ENCODE results near the gene KLHL40. TPM values are rescaled to one million over a fixed set of nuclear protein-coding genes. Genes with fewer than 3 reads are reported as not detected.

The KLHL40 gene
- total and polyA plus RNA-seq, 9 donors: 86.0 to 176 (median 124) TPM

DNA sequence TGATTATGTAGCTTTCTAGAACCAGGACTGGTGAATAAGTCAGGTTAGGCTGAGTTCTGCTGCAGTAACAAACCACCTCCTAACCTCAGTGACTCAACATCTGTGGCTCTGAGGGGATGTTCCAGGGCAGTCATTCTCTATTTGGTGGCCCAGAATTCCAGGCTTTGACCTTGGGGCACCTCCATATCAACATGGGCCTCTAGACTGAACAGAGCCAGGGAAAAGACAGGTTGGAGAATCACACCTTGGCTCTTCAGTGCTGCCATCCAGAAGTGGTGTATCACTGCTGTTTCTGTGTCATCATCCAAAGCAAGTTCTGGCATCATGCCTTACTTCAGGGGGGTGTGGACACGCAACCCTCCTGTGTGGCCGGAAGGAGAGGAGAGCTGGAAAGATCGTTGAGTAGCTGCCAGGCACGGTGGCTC lies 16.5 kb upstream of the KLHL40 start:
- H3K27ac ChIP-seq (ENCODE audit: low read length): no peak overlapping the region
- DNase-seq: no peak
- H3K36me3 ChIP-seq (ENCODE audit: control insufficient read depth, insufficient read depth, low read length): no peaks in the 10 kb centered on the region
- no peak overlapping the region for H3K4me3 ChIP-seq (ENCODE audit: low read length)
- H3K4me1 ChIP-seq (ENCODE audit: control insufficient read depth, insufficient read depth, low read length): peaks cover 37% of the 10 kb centered on the region
- H3K9me3 ChIP-seq (replicated peaks; ENCODE audit: control insufficient read depth, low read depth, low read length): no peaks in the 10 kb centered on the region
- no peaks in the 10 kb centered on the region for H3K27me3 ChIP-seq (ENCODE audit: control insufficient read depth, insufficient read depth, low read length)
- 73% methylated on average over 4 of the region's 4 CpGs for WGBS (ENCODE audit: insufficient coverage)

DNA sequence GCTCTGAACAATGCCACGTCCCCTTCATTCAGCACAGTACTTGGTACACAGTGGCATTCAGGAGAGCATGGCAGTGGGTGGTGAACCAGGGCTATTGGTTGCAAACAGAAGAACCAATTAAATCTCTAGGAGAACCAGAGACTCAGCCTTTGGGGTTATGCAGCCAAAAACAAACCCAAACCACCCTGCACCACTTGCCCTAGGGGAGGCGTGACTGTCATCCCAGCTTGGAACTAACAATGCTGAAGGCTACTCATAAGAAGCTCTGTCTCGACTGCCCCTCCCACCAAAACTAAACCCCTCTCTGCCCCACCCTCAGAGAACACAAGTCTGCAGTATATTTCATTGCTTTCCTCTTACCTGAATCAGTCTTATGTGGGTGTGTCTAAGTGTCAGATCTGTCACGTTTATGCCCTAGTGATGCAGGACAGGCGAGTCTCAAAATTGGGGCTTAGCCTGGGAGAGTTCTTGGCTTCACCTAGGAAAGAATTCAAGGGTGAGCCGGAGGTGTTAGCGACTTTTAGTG lies 15.2 kb upstream of the KLHL40 start:
- peaks cover 37% of the 10 kb centered on the region for H3K4me1 ChIP-seq (ENCODE audit: control insufficient read depth, insufficient read depth, low read length)
- H3K4me3 ChIP-seq (ENCODE audit: low read length): no peak overlapping the region
- DNase-seq: no peak
- H3K27me3 ChIP-seq (ENCODE audit: control insufficient read depth, insufficient read depth, low read length): no peaks in the 10 kb centered on the region
- H3K36me3 ChIP-seq (ENCODE audit: control insufficient read depth, insufficient read depth, low read length): no peaks in the 10 kb centered on the region
- 75% methylated on average over 2 of the region's 7 CpGs for WGBS (ENCODE audit: insufficient coverage)
- no peak overlapping the region for H3K27ac ChIP-seq (ENCODE audit: low read length)
- no peaks in the 10 kb centered on the region for H3K9me3 ChIP-seq (replicated peaks; ENCODE audit: control insufficient read depth, low read depth, low read length)

DNA sequence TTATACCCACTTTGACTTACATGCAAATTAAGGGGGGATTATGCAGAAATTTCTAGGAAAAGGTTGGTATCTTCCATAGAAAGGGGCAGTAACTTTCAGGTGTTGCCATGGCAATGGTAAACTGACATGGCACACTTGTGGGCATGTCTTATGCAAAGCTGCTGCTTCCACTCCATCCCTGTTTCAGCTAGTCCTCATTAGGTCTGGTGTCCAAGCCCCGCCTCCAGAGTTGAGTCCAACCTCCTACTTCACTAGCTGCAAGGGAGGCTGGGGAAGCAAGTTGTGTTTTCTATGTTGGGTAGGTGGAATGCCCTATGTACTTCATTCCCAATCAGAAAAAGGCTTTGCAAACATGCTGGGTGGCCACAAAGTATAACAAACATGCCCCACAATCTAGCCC lies 14.7 kb upstream of the KLHL40 start:
- H3K9me3 ChIP-seq (replicated peaks; ENCODE audit: control insufficient read depth, low read depth, low read length): no peaks in the 10 kb centered on the region
- H3K4me1 ChIP-seq (ENCODE audit: control insufficient read depth, insufficient read depth, low read length): peaks cover 32% of the 10 kb centered on the region
- DNase-seq: no peak
- no CpG with 5 or more reads among the region's 1 CpG for WGBS (ENCODE audit: insufficient coverage)
- H3K27ac ChIP-seq (ENCODE audit: low read length): no peak overlapping the region
- H3K4me3 ChIP-seq (ENCODE audit: low read length): no peak overlapping the region
- no peaks in the 10 kb centered on the region for H3K36me3 ChIP-seq (ENCODE audit: control insufficient read depth, insufficient read depth, low read length)
- no peaks in the 10 kb centered on the region for H3K27me3 ChIP-seq (ENCODE audit: control insufficient read depth, insufficient read depth, low read length)

DNA sequence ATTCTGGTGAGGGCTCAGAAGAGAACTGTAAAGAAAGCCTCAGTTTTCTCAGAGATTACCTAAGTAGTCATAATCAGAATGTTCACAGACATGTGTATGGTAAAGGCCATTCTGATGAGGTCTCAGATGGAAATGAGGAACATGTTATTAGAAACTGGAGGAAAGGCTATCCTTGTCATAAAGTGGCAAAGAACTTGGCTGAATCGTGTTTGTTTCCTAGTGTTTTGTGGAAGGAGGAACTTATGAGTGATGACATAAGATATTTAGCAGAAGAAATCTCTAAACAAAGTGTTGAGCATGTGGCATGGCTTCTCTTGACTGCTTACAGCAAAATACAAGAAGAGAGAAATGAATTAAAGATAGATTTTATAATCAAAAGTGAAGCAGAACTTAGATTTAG lies 12.8 kb upstream of the KLHL40 start:
- WGBS (ENCODE audit: insufficient coverage): 64% methylated on average over 1 of the region's 1 CpG
- Histone ChIP-seq H3K27me3 (ENCODE audit: control insufficient read depth, insufficient read depth, low read length) (no peaks in the 10 kb centered on the region), H3K27ac (ENCODE audit: low read length) (no peak overlapping the region), H3K36me3 (ENCODE audit: control insufficient read depth, insufficient read depth, low read length) (no peaks in the 10 kb centered on the region), H3K4me1 (ENCODE audit: control insufficient read depth, insufficient read depth, low read length) (peaks cover 14% of the 10 kb centered on the region), H3K9me3 (replicated peaks; ENCODE audit: control insufficient read depth, low read depth, low read length) (peaks cover 3% of the 10 kb centered on the region), H3K4me3 (ENCODE audit: low read length) (no peak overlapping the region)
- DNase-seq: no peak

DNA sequence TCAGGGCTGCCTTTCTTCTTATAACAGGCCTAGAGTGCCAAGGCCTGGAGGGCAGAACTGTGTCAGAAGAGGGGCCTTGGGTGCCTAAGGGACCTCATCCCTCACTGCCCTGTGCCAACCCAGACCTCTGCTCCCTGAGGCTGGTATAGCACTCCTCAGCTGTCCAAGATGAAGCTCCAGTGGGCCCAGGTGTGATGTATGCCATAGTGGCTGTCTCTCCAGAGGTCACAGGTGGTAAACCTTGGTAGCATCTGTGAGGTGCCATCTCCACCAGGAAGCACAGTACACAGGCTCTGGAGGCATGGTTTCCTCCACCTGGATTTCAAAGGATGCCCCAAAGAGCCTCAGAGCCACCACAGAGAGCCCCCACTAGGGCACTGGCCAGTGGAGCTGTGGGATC lies 12.3 kb upstream of the KLHL40 start:
- H3K27ac ChIP-seq (ENCODE audit: low read length): no peak overlapping the region
- DNase-seq: no peak
- H3K4me3 ChIP-seq (ENCODE audit: low read length): no peak overlapping the region
- H3K27me3 ChIP-seq (ENCODE audit: control insufficient read depth, insufficient read depth, low read length): no peaks in the 10 kb centered on the region
- peaks cover 3% of the 10 kb centered on the region for H3K9me3 ChIP-seq (replicated peaks; ENCODE audit: control insufficient read depth, low read depth, low read length)
- H3K36me3 ChIP-seq (ENCODE audit: control insufficient read depth, insufficient read depth, low read length): no peaks in the 10 kb centered on the region
- H3K4me1 ChIP-seq (ENCODE audit: control insufficient read depth, insufficient read depth, low read length): peaks cover 8% of the 10 kb centered on the region

DNA sequence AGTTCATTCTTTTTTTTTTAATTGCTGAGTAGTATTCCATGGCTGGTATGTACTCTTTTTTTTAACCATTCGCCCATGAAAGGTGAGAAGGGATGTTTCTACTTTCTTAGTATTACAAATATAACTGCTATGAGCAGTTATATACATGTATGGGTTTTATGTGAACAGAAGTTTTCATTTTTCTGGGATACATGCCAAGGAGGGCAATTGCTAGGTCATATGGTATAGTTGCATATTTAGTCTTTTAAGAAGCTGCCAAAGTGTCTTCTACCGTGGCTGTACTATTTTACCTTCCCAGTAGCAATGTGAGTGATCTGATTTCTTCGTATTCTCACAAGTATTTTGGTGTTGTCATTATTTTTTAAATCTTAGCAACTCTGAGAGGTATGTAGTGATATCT lies 11.2 kb upstream of the KLHL40 start:
- no peaks in the 10 kb centered on the region for H3K4me1 ChIP-seq (ENCODE audit: control insufficient read depth, insufficient read depth, low read length)
- DNase-seq: no peak
- no peaks in the 10 kb centered on the region for H3K36me3 ChIP-seq (ENCODE audit: control insufficient read depth, insufficient read depth, low read length)
- H3K9me3 ChIP-seq (replicated peaks; ENCODE audit: control insufficient read depth, low read depth, low read length): peaks cover 3% of the 10 kb centered on the region
- no peak overlapping the region for H3K27ac ChIP-seq (ENCODE audit: low read length)
- H3K4me3 ChIP-seq (ENCODE audit: low read length): no peak overlapping the region
- WGBS (ENCODE audit: insufficient coverage): no CpG with 5 or more reads among the region's 3 CpGs
- H3K27me3 ChIP-seq (ENCODE audit: control insufficient read depth, insufficient read depth, low read length): no peaks in the 10 kb centered on the region

DNA sequence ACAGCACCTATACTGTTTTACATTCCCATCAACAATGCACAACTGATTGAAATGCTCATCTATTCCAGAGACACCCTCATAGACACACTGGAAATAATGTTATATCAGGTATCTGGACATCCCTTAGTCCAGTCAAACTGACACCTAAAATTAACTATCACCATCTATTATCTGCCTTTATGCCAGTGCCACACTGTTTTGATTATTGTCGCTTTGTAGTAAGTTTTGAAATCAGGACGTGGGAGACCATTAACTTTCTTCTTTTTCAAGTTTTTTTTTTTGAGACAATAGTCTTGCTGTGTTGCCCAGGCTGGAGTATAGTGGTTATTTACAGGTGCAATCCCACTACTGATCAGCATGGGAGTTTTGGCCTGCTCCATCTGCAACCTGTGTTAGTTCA lies 9.4 kb upstream of the KLHL40 start:
- H3K27ac ChIP-seq (ENCODE audit: low read length): no peak overlapping the region
- peaks cover 3% of the 10 kb centered on the region for H3K9me3 ChIP-seq (replicated peaks; ENCODE audit: control insufficient read depth, low read depth, low read length)
- WGBS (ENCODE audit: insufficient coverage): no CpG with 5 or more reads among the region's 2 CpGs

DNA sequence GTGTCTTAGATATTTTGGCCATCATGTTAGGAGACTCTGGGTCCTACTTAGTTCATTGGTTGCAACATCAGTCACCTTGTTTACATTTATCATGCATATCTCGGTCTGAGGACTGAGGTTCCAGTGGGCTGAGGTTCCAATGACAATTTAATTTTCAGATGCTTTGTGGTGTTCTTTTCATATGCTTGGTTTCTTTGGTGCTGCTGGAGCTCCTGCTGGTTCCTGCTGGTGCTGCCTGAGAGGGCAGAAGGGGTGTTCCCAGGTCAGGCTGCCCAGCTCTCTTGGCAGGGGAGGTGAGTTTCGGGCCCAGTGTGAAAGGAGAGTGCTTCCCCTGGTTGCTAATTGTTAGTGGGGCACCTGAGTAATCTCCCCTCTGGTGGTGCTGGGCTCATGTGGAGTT lies 6.9 kb upstream of the KLHL40 start:
- peaks cover 3% of the 10 kb centered on the region for H3K9me3 ChIP-seq (replicated peaks; ENCODE audit: control insufficient read depth, low read depth, low read length)
- H3K27me3 ChIP-seq (ENCODE audit: control insufficient read depth, insufficient read depth, low read length): no peaks in the 10 kb centered on the region
- no peaks in the 10 kb centered on the region for H3K36me3 ChIP-seq (ENCODE audit: control insufficient read depth, insufficient read depth, low read length)
- H3K4me3 ChIP-seq (ENCODE audit: low read length): no peak overlapping the region
- H3K4me1 ChIP-seq (ENCODE audit: control insufficient read depth, insufficient read depth, low read length): peaks cover 9% of the 10 kb centered on the region
- WGBS (ENCODE audit: insufficient coverage): no CpG with 5 or more reads among the region's 2 CpGs
- H3K27ac ChIP-seq (ENCODE audit: low read length): no peak overlapping the region
- DNase-seq: no peak

More for the DNA sequence above, 9.4 kb upstream of the KLHL40 start:
- Histone ChIP-seq H3K4me1 (ENCODE audit: control insufficient read depth, insufficient read depth, low read length) (no peaks in the 10 kb centered on the region), H3K4me3 (ENCODE audit: low read length) (no peak overlapping the region), H3K36me3 (ENCODE audit: control insufficient read depth, insufficient read depth, low read length) (no peaks in the 10 kb centered on the region), H3K27me3 (ENCODE audit: control insufficient read depth, insufficient read depth, low read length) (no peaks in the 10 kb centered on the region)
- DNase-seq: no peak

DNA sequence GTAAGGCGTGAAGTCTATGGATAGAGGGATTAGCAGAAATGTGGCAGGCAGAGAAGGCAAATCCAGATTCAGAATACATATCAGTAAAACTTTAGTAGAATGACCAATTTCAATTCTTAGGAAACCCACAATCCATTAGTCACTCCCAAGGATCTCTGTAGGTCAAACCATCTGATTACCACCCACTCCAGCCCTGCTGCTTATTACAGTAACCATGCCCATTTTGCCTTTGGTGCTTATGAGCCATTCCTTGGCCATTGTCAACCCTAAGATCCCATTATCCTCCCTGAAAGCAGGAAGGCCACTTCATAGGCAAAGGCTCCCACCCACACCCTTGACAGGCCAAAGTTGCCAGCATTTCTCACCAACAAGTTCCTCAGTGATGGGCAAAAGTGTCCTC lies 5.1 kb upstream of the KLHL40 start:
- DNase-seq: no peak
- peaks cover 20% of the 10 kb centered on the region for H3K4me1 ChIP-seq (ENCODE audit: control insufficient read depth, insufficient read depth, low read length)
- no peaks in the 10 kb centered on the region for H3K27me3 ChIP-seq (ENCODE audit: control insufficient read depth, insufficient read depth, low read length)
- H3K9me3 ChIP-seq (replicated peaks; ENCODE audit: control insufficient read depth, low read depth, low read length): peaks cover 3% of the 10 kb centered on the region
- H3K27ac ChIP-seq (ENCODE audit: low read length): no peak overlapping the region
- H3K4me3 ChIP-seq (ENCODE audit: low read length): no peak overlapping the region
- no peaks in the 10 kb centered on the region for H3K36me3 ChIP-seq (ENCODE audit: control insufficient read depth, insufficient read depth, low read length)
- WGBS (ENCODE audit: insufficient coverage): no CpG with 5 or more reads among the region's 1 CpG

DNA sequence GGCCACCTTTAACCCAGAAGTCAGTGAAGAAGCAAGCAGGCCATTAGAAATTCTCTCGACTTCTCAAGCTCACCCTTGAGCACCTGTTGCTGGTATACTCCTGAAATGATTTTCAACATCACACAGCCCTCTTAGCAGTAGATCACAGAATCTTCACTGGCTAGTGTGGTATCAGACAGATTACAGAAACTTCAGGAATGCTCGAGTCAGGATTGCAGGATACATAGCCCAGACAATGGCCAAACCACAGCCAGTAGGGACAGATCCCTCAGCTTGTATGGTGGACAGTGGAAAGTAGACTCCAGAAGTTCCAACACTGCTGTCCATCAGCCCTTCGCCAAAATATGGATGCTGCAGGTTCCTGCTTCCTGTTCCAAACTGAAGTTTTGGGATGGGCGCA lies 4.5 kb upstream of the KLHL40 start:
- peaks cover 22% of the 10 kb centered on the region for H3K4me1 ChIP-seq (ENCODE audit: control insufficient read depth, insufficient read depth, low read length)
- no peak overlapping the region for H3K27ac ChIP-seq (ENCODE audit: low read length)
- H3K36me3 ChIP-seq (ENCODE audit: control insufficient read depth, insufficient read depth, low read length): no peaks in the 10 kb centered on the region
- peaks cover 5% of the 10 kb centered on the region for H3K27me3 ChIP-seq (ENCODE audit: control insufficient read depth, insufficient read depth, low read length)
- no peak for DNase-seq
- 83% methylated on average over 2 of the region's 4 CpGs for WGBS (ENCODE audit: insufficient coverage)
- peaks cover 3% of the 10 kb centered on the region for H3K9me3 ChIP-seq (replicated peaks; ENCODE audit: control insufficient read depth, low read depth, low read length)
- H3K4me3 ChIP-seq (ENCODE audit: low read length): no peak overlapping the region

DNA sequence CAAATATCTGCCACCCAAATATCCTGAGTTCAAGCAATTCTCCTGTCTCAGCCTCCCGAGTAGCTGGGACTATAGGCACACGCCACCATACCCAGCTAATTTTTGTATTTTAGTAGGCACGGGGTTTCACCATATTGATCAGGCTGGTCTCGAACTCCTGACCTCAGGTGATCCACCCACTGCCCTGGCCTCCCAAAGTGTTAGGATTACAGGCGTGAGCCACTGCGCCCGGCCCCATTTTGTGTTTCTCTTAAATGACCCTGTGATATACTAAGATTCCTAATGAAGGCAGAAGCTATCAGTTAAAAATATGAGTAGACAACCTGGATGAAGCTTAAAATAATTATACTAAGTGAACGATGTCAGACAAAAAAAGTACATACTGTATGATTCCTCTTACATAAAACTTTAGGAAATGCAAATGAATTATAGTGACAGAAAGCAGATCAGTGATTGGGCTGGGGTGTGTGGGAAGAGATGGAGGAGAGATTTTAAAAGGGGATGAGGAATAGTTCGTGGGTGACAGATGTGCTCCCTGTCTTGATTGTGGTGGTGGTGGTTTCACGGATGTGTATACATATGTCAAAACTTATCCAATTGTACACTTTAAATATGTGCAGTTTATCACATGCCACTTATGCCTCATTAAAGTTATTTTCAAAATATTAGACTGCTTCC lies 3.8 kb upstream of the KLHL40 start:
- DNase-seq: no peak
- no peaks in the 10 kb centered on the region for H3K9me3 ChIP-seq (replicated peaks; ENCODE audit: control insufficient read depth, low read depth, low read length)
- 88% methylated on average over 4 of the region's 10 CpGs for WGBS (ENCODE audit: insufficient coverage)
- H3K27me3 ChIP-seq (ENCODE audit: control insufficient read depth, insufficient read depth, low read length): peaks cover 10% of the 10 kb centered on the region
- no peaks in the 10 kb centered on the region for H3K36me3 ChIP-seq (ENCODE audit: control insufficient read depth, insufficient read depth, low read length)
- H3K4me3 ChIP-seq (ENCODE audit: low read length): no peak overlapping the region
- H3K4me1 ChIP-seq (ENCODE audit: control insufficient read depth, insufficient read depth, low read length): peaks cover 25% of the 10 kb centered on the region
- no peak overlapping the region for H3K27ac ChIP-seq (ENCODE audit: low read length)
